H7 (cell line): ENCODE measurements around the gene SETBP1. TPM values are rescaled to one million over a fixed set of nuclear protein-coding genes. Genes with fewer than 3 reads are reported as not detected.

Experiments used
- DNase-seq: peaks from one replicate; pipeline ENCODE4 v3.0.0; 2012
- H3K27me3 ChIP-seq: 2 replicates; pipeline ENCODE4 v1.6.0; 2011; ENCODE audit warnings: mild to moderate bottlenecking, low read length; ENCODE audit not compliant: control insufficient read depth, insufficient read depth
- H3K36me3 ChIP-seq: replicated peaks from 2 replicates; pipeline ENCODE4 v1.5.1; 2011; ENCODE audit warnings: low read length; ENCODE audit not compliant: control insufficient read depth, insufficient read depth
- H3K4me3 ChIP-seq: 2 replicates; pipeline ENCODE4 v1.5.1; 2011; ENCODE audit warnings: low read depth, mild to moderate bottlenecking, control low read depth, low read length, moderate library complexity; ENCODE audit not compliant: insufficient read depth
- total RNA-seq: library from RNA; depleted of rRNA; stranded (reverse); fragments of >200 nt; shearing (Covaris generic); gene quantifications from 2 replicates; pipeline ENCODE4 v1.2.3, GENCODE V29; 2014

SETBP1 gene
- total RNA-seq, 1 experiment from 2014 or later = 1.8 TPM

DNA sequence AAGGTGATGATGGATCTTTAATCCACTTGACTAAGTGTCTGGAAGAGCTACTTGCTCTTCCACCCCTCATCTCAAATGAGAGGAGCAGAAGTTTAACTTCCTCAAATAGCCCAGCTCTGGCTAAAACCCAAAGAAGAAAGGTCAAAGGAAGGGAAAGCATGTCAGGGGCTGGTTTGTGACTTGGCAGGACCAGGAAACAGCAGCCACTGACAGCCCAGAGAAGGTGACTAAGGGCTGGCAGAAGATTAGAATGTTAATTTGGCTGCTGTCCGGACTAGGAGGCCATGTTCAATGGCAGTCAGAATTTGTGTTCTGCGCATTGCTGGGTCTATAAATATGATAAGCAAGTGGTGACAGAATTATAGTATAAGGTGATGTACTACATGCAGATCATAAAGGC, 386.2 kb downstream of the SETBP1 start:
- Histone ChIP-seq H3K27me3 (no peaks in the 10 kb centered on the region), H3K36me3 (no peaks in the 10 kb centered on the region), H3K4me3 (no peak overlapping the region)
- DNase-seq = no peak

GRCh38 chr18:45068400-45069094, 387.9 kb downstream of the SETBP1 start:
- no peaks in the 10 kb centered on the region for H3K36me3 ChIP-seq
- H3K4me3 ChIP-seq = no peak overlapping the region
- no peaks in the 10 kb centered on the region for H3K27me3 ChIP-seq
- DNase-seq = no peak

DNA sequence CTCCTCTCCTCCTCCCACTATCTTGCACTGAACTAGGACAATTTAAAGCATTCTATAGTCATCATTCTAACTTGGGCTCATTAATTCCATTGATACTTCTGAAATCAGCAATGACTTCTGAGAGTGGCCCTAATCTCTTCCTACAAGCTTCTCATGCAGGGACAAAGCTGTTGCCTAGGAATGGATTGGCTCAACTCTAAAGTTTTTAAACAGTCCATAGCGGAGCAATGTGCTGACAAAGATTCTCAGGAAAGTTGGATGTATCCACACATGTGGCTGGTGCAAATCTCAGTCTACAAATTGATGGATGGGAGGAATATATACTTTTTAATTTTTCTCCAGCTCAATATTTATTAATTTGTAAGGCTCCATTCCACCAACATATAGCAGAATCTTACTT, 388.9 kb downstream of the SETBP1 start:
- Histone ChIP-seq H3K4me3 (no peak overlapping the region), H3K27me3 (no peaks in the 10 kb centered on the region), H3K36me3 (no peaks in the 10 kb centered on the region)
- no peak for DNase-seq

GRCh38 chr18:45071956-45072355, 391.3 kb downstream of the SETBP1 start:
- no peaks in the 10 kb centered on the region for H3K27me3 ChIP-seq
- H3K36me3 ChIP-seq = no peaks in the 10 kb centered on the region
- no peak for DNase-seq
- H3K4me3 ChIP-seq = no peak overlapping the region

DNA sequence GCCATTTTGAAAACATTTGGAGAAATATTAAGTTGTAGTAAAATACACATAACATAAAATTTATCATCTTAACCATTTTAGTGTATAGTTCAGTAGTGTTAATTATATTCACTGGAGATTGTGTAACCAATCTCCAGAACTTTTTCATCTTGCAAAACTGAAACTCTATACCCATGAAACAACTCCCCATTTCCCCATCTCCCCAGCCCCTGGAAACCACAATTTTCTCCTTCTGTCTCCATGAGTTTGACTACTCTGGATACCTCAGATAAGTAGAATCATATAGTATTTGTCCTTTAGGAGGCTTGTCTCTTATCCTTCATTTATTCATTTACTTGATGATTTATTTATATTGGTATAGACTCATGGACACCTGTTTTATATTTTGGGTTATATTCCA, 392.9 kb downstream of the SETBP1 start:
- Histone ChIP-seq H3K36me3 (no peaks in the 10 kb centered on the region), H3K27me3 (no peaks in the 10 kb centered on the region), H3K4me3 (no peak overlapping the region)
- DNase-seq = no peak

GRCh38 chr18:45081566-45082181, 401.0 kb downstream of the SETBP1 start:
- Histone ChIP-seq H3K36me3 (no peaks in the 10 kb centered on the region), H3K27me3 (no peaks in the 10 kb centered on the region), H3K4me3 (no peak overlapping the region)
- no peak for DNase-seq

DNA sequence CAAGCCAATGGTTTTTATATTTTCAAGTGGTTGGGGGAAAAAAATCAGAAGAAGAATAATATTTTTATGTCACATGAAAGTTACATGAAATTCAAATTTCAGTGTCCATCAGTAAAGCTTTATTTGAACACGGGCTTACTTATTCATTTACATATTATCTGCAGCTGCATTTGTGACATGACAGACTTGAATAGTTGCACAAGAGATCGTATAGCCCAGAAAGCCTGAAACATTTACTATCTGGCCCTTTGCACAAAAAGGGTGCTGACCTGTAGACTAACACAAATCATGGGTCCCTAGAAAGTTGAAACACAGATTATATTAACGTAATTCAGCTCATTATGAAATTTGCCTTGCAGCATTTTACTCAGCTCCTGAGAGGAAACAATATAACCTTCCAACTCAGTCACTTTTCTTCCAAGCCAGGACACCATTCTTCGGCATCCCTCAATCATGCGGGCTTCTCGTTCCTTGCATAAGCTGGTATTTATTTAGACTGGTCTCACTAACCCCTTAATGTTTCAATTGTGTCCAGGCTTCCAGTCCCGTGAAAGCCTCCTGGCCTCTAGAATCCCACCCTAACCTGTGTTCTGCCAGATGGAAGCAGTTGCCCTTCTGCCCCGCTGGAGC, 402.7 kb downstream of the SETBP1 start:
- Histone ChIP-seq H3K4me3 (no peak overlapping the region), H3K27me3 (no peaks in the 10 kb centered on the region), H3K36me3 (no peaks in the 10 kb centered on the region)

GRCh38 chr18:45084206-45084605, 403.5 kb downstream of the SETBP1 start:
- no peak for DNase-seq
- H3K4me3 ChIP-seq = no peak overlapping the region
- no peaks in the 10 kb centered on the region for H3K27me3 ChIP-seq
- no peaks in the 10 kb centered on the region for H3K36me3 ChIP-seq

More for the DNA sequence above, 402.7 kb downstream of the SETBP1 start:
- no peak for DNase-seq

DNA sequence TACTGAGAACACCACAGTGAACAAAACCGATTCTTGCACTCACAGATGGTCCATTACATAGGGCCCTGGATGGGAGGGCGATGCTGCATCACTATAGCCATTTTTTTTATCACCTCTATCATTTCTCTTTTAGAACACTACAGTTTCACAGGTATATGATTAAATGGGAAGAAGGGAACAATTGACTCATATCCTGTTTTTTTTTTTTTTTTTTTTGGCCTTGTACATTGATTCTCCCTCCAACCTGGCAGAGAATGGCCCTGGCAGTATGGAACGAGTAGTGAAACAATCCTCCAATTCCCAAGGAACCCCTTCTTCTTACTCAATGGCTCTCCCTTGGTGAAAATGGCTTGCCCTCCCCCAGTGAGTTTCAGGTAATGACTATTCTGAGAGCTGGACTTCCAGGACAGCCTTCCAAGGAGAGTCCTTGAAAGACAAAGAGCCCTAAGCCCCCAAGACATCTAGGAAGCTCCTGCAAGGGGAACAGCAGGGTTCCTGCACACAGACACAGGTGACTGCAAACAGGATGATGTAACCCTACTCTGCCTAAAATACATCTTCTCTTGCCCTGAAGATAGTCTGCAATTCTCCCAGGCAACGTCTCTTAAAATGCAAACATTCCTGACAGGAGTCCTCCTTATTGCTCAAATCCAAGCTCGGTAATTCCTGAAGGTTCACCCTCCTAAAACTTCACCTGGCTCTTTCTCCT, 405.4 kb downstream of the SETBP1 start:
- DNase-seq = no peak
- H3K27me3 ChIP-seq = no peaks in the 10 kb centered on the region
- H3K36me3 ChIP-seq = no peaks in the 10 kb centered on the region
- no peak overlapping the region for H3K4me3 ChIP-seq

DNA sequence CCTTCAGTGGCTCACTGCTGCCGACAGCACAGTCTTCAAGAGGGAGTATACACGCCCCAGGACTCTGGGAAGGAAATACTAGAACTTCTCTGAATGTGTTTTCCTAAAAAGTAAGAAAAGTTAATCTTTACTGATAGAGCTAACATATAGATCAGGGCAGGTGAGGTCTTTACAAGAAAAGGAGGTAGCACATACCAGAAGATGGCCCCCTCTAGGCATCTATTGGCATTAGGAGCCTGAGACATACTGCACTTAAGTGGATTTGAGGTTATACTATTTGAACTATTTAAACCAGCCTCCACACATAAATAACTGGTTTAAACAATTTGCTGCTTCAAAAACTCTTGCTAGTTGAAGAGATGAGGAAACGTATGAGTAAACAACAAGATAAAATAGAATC, 406.1 kb downstream of the SETBP1 start:
- Histone ChIP-seq H3K27me3 (no peaks in the 10 kb centered on the region), H3K36me3 (no peaks in the 10 kb centered on the region), H3K4me3 (no peak overlapping the region)
- no peak for DNase-seq

DNA sequence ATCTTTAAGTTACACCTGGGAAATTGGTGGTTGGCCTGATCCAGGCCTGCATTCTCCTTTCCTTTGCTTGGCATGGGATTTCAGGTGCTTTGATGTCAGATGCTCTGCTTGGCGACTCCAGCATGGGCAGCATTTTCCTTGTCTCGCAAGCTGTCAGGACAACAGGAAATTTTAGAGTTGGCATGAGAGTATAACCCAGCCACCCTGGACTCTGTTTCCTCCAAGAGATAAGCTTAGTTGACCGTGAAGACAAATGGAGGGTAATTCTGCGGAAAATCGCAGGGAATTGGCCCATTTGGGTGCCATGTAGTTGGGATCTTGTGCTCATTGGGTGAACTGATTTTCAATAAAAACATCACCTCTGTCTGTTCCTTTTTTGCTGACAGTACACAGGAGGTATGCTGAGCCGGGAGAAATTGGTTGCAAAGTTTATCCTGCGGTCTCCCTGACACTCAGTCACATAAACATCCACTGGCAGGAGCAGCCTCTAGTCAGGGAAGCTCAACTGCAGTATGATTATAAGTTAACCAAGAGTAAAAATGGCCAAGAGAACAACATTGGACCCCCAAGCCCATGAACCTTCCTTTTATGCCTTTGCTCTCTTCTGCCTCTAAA, 409.9 kb downstream of the SETBP1 start:
- Histone ChIP-seq H3K36me3 (no peaks in the 10 kb centered on the region), H3K4me3 (no peak overlapping the region), H3K27me3 (no peaks in the 10 kb centered on the region)
- no peak for DNase-seq

DNA sequence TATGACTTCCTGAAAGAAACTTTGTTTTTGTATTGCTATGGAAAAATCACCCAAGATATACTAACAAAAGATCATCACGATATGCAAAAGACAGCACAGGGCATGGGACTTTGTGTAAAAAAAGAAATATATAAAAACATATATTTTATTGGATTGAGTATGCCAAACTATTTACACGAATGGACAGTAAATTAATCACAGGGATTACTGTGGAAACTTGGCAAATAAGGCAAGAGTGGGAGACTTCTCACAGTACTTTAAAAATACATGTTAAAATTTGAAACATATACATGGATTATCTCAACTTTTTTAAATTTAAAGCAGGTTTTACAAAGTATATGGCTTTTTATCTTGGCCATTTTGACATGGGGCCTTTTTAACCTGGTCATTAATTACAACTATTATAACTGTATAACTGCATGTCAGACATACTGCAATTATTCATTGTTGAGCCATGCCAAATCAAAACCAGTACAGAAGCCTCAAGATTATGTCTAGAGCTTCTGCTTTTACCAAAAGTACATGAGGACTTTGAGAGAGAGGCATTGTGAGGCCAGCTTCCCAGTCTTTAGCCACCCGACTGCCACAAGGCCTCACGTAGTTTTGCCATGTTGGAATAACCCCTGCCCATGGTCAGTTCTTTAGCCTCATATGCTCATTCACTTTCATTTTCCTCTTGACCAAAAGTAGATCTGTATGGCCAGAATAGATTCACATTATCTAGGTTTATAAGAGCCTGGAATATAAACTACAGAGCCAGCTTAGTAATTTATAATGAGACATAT, 419.8 kb downstream of the SETBP1 start:
- no peaks in the 10 kb centered on the region for H3K36me3 ChIP-seq
- no peak overlapping the region for H3K4me3 ChIP-seq
- H3K27me3 ChIP-seq = no peaks in the 10 kb centered on the region
- DNase-seq = no peak

- no peak overlapping the region for H3K4me3 ChIP-seq
- no peaks in the 10 kb centered on the region for H3K36me3 ChIP-seq
- DNase-seq = no peak
- H3K27me3 ChIP-seq = no peaks in the 10 kb centered on the region
Observed at GRCh38 chr18:45102126-45102525, 421.4 kb downstream of the SETBP1 start.

GRCh38 chr18:45102863-45103262, 422.2 kb downstream of the SETBP1 start:
- no peaks in the 10 kb centered on the region for H3K27me3 ChIP-seq
- no peak overlapping the region for H3K4me3 ChIP-seq
- DNase-seq = peak; percentile 2
- H3K36me3 ChIP-seq = no peaks in the 10 kb centered on the region
